ENCODE data around the gene NEU2. TPM values are rescaled to one million over a fixed set of nuclear protein-coding genes. Genes with fewer than 3 reads are reported as not detected.

NEU2 gene
- total and polyA plus RNA-seq, 4 donors = not detected

- H3K27me3 ChIP-seq (ENCODE audit: control insufficient read depth in 4 of 4, insufficient read depth in 4 of 4, low read length in 3 of 4) = no peaks in the 10 kb centered on the region
- H3K9ac ChIP-seq (ENCODE audit: low read depth in 1 of 2, low read length in 2 of 2) = no peak overlapping the region
- no peaks in the 10 kb centered on the region for H3K4me1 ChIP-seq (ENCODE audit: control insufficient read depth in 4 of 4, insufficient read depth in 4 of 4, low read length in 3 of 4)
- no peak overlapping the region for H3K27ac ChIP-seq (ENCODE audit: low read depth in 1 of 2, low read length in 2 of 2)
- no peaks in the 10 kb centered on the region for H3K9me3 ChIP-seq (ENCODE audit: control insufficient read depth in 4 of 4, low read length in 3 of 4)
- no peak for DNase-seq (ENCODE audit: low spot score)
- H3K4me3 ChIP-seq (ENCODE audit: low read depth in 1 of 3, low read length in 3 of 3) = no peak overlapping the region
- no peaks in the 10 kb centered on the region for H3K36me3 ChIP-seq (ENCODE audit: control insufficient read depth in 4 of 4, insufficient read depth in 3 of 4, low read depth in 1 of 4, low read length in 3 of 4)
- TF ChIP-seq EGR1 (IDR thresholded peaks at IDR 0.05; ENCODE audit: low read depth in 2 of 2) (no peak), JUND (IDR thresholded peaks at IDR 0.05) (no peak), GABPA (IDR thresholded peaks at IDR 0.05 in 1 of 2, conservative IDR thresholded peaks at IDR 0.05 in 1 of 2) (no peak), SP1 (IDR thresholded peaks at IDR 0.05) (no peak), FOXA1 (IDR thresholded peaks at IDR 0.05) (no peak), MAX (IDR thresholded peaks at IDR 0.05) (no peak), ATF3 (IDR thresholded peaks at IDR 0.05) (no peak), CTCF (IDR thresholded peaks at IDR 0.05; ENCODE audit: low read depth, low read length, missing input control) (no peak), REST (IDR thresholded peaks at IDR 0.05) (no peak), RAD21 (IDR thresholded peaks at IDR 0.05) (no peak), ZBTB33 (IDR thresholded peaks at IDR 0.05) (no peak), YY1 (IDR thresholded peaks at IDR 0.05) (no peak), NR2F2 (IDR thresholded peaks at IDR 0.05) (no peak)
- 94% methylated on average over 20 of the region's 20 CpGs for WGBS
Measured at GRCh38 chr2:233000886-233001750, 31.4 kb upstream of the NEU2 start.
